ENCODE results near the gene VAV2.

Gene VAV2

DNA sequence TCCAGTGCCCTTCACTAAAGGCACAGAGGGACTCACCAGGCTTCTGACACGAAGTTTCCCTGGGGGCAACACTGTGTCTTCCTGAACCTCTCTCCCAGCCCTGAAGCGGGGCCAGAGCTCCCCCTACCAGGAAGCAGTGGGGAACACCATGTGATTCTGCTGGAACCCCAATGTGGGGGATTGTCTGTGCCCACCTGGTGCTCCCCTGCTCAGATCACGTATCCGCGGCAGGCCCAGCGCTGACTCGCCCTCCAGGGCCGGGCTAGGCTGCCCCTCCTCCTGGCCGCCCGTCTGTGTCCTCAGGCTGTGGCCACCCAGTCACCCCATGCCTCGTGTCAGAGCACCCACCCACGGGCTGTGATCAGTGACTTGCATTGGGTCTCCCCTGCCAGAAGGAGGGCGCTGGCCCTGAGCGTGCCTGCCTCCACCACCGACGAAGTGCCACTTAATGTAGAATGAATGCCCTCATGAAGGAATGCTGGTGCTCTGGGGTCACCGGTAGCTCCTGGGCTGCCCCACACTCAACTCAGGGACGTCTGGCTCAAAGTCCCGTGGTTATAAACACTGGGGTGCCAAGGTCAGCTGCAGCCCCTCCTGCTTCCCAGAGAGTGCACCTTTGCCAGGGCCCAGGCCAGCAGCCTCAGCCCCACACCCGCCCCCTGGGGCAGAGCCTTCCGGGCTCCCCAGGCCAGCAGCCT, 276.1 kb downstream of the VAV2 start:
- DNase-seq, result no peak

DNA sequence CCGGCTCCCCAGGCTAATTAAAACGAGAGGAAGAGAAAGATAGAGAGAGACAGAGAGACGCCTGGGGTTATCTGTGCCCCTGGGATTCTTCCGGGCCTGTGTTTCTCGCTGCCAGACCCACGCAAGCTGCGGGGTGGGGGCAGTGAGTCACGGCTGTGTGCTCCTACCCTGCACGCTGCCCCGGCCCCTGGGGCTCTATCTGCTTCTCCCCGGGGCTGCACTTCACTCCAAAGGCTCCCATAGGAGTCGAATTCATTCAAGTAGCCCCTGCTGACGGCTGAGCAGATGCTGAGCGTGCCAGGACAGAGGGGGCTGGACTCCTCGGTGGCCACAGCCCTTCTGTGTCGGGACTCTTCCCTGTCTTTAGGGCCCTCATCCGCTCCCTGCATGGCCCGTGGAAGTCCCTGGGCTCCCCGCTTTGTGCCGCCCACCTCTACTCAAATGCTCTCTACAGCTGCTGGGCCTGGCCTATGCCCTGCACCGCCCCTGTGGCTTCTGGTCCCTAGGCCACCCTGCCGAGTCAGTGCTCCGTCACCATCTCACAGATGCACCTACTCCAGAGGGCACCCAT, 276.7 kb downstream of the VAV2 start:
- DNase-seq, result no peak

DNA sequence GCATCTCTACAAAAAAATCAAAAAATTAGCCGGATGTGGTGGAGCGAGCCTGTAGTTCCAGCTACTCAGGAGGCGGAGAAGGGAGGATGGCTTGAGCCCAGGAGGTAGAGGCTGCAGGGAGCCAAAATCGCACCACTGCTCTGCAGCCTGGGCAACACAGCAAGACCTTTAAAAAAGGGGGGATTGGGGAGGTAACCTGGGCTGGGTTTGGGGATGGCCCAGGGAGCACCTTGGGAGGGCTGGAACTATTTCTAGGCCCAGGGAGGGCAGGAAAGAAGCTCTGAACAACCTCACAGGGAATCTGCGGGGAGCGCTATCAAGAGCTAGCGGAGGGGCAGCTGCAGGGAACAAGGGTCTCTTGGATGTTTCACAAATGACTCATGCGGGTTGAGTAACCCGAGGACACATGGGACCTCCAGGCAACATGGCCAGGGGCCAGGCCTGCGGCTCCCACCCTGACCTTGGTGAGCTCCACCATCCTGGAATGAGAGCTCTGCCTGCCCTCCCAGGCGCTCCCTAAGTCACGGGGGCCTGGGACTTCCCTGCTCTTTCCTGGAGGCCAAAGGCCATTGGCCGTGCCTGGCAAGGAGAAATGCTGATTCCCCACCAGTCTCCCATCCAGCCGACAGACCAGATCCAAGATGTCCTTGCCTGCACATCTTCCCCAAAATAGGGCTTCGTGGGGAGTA, 277.4 kb downstream of the VAV2 start:
- DNase-seq, result no peak

DNA sequence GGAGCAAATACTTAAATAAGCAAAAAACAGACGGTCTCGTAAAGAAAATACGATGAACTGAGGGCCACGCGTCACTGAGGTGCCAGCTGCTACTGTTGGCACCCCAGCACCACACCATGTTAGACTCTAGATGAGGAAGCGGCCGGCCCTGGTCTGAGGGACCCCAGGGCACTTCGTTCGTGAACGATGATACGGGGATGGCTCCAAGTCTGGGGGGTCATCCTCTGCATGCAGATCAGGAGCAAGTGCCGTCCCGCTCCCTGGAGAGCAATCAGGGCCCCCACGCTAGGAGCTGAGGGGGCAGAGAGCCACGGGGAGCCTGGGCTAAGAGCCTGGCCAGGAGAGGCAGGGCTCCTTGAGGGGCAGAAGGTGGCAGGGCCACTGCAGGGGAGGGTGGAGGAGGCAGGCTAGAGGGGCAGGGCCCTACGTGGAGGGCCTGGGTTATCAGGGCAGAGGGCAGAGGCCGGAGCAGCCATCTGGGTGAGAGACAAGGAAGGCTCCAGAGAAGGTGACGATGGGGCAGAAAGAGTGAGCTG, 278.1 kb downstream of the VAV2 start:
- no peak for DNase-seq

GRCh38 chr9:133713150-133713959, 278.8 kb downstream of the VAV2 start:
- DNase-seq, result no peak

GRCh38 chr9:133712221-133713100, 279.7 kb downstream of the VAV2 start:
- no peak for DNase-seq
